HCT116 (cell line): Measurements from ENCODE around the gene CNPY2.
"Not testable (repeated sequence)": the region's sequence is repeated elsewhere in the genome, so short reads cannot be mapped to it uniquely, and the experiment has no call there.

Experiments
- EGR1 ChIP-seq: IDR thresholded peaks from 2 replicates; pipeline ENCODE4 v1.6.1; 2012; ENCODE audit warnings: low read depth
- EZH2 ChIP-seq: fragments of 200-600 bp; sonication (generic); IDR thresholded peaks from 2 replicates; pipeline ENCODE4 v1.6.1; 2017; ENCODE audit warnings: antibody characterized with exemption, mixed run types
- EZH2phosphoT487 ChIP-seq: fragments of 200-600 bp; IDR thresholded peaks from 2 replicates; pipeline ENCODE4 v1.6.1; 2018; ENCODE audit warnings: antibody characterized with exemption, borderline replicate concordance
- MAX ChIP-seq: IDR thresholded peaks from 2 replicates; pipeline ENCODE4 v1.6.1; 2012
- POLR2A ChIP-seq: IDR thresholded peaks from 2 replicates; pipeline ENCODE4 v1.7.0; 2011; ENCODE audit warnings: borderline replicate concordance; ENCODE audit not compliant: insufficient read depth, insufficient read length; ENCODE audit errors: extremely low read depth
- ZNF274 ChIP-seq: fragments of 200-500 bp; sonication (Bioruptor generic); IDR thresholded peaks from 2 replicates; pipeline ENCODE4 v1.6.1; 2014; ENCODE audit warnings: mild to moderate bottlenecking, low read depth, low read length, inconsistent platforms
- TF ChIP-seq, protein P1 (sequence below), 3 experiments: fragments of 200-600 bp in 1 of 3; sonication (generic) in 1 of 3; IDR thresholded peaks in 2 of 3; conservative IDR thresholded peaks in 1 of 3; 2 replicates each; pipeline ENCODE4 v1.5.1; 2012 to 2017; ENCODE audit warnings: low read depth in 2 of 3, low read length in 2 of 3, antibody characterized with exemption in 1 of 3, borderline replicate concordance in 1 of 3, control low read depth in 1 of 3, mild to moderate bottlenecking in 1 of 3, mixed read lengths in 1 of 3, mixed run types in 1 of 3, moderate library complexity in 1 of 3; ENCODE audit not compliant: insufficient read depth in 1 of 3

- TF ChIP-seq, protein P1, sequence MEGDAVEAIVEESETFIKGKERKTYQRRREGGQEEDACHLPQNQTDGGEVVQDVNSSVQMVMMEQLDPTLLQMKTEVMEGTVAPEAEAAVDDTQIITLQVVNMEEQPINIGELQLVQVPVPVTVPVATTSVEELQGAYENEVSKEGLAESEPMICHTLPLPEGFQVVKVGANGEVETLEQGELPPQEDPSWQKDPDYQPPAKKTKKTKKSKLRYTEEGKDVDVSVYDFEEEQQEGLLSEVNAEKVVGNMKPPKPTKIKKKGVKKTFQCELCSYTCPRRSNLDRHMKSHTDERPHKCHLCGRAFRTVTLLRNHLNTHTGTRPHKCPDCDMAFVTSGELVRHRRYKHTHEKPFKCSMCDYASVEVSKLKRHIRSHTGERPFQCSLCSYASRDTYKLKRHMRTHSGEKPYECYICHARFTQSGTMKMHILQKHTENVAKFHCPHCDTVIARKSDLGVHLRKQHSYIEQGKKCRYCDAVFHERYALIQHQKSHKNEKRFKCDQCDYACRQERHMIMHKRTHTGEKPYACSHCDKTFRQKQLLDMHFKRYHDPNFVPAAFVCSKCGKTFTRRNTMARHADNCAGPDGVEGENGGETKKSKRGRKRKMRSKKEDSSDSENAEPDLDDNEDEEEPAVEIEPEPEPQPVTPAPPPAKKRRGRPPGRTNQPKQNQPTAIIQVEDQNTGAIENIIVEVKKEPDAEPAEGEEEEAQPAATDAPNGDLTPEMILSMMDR (IDR thresholded peaks at IDR 0.05 in 2 of 3, conservative IDR thresholded peaks at IDR 0.05 in 1 of 3; ENCODE audit: borderline replicate concordance in 1 of 3, insufficient read depth in 1 of 3, low read depth in 2 of 3, low read length in 2 of 3): not testable (repeated sequence)
- TF ChIP-seq ZNF274, EZH2, POLR2A, EZH2phosphoT487, EGR1, MAX: not testable (repeated sequence)
Measured at GRCh38 chr12:56335527-56335926, 19.7 kb upstream of the CNPY2 start.
